HG03469 (cell line): ENCODE measurements around the gene CASS4.
A peak's percentile ranks its signal among the peaks of the same experiment; 100 is the strongest.

Experiments
- ATAC-seq: cut with Tn5 transposase; IDR thresholded peaks from one replicate; pipeline ENCODE4 v1.9.1; 2021; ENCODE audit warnings: mild to moderate bottlenecking, moderate library complexity, moderate number of reproducible peaks; ENCODE audit not compliant: unreplicated experiment

Gene CASS4

DNA sequence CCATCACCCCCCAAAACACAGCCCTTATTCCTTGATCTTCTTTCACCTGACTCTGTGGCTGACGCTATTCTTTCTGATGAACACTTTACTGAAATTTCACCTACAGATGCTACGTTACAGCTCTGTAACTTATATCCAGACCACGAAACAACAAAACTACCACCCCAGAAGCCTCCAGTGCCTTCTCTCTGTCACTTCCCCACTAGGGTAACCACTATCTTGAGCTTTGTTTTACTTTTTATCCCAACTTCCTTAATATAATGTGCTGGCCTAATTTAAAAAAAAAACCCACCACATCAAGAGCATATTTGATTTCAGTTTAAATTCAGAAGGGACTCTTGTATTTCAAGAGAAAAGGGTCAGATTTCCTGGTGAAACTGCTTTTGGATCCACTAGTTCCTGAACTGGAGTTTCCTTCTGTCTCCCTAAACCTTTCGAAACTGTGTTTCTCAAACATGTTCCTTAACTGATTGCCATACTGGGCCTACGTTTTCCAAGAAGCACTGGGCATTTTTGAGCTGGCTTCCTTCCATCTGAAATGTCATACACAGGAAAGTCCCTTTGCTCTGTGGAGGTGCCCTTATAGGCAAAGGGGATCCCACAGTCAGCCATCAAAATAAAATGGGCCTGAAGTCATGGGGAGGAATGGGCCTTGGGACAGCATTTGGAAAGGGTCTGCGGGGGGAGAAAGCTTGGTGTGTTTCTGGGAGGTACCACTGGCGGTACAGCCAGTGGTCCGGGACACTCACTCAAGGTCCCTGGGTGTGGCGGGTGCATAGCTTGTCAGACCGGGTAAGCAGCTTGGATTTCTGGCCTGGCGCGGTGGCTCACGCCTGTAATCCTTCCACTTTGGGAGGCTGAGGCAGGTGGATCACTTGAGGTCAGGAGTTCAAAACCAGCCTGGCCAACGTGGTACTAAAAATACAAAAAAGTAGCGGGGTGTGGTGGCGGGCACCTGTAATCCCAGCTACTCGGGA is 30.6 kb downstream of the CASS4 start:
- ATAC-seq: no peak

- ATAC-seq: no peak
Measured at GRCh38 chr20:56443654-56444540, 31.8 kb downstream of the CASS4 start.

DNA sequence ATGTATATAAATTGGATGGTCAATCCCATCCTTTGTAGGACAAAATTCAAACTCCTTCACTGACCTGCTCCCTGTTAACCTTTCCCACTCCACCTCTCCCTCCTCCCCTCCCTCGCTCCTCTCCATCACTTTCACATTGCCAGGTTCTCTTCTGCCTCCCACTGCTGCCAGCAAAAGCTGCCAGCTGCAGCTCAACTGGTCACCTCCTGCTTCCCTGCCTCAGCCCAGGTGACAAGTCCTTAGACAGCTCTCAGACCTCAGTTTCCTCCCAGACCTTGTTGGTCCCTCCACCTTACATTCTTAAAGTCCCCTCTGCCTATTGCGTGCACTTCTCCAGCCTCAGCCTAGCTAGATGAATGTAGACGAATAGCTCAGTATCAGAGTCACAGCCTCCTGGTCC is 33.1 kb downstream of the CASS4 start:
- no peak for ATAC-seq

DNA sequence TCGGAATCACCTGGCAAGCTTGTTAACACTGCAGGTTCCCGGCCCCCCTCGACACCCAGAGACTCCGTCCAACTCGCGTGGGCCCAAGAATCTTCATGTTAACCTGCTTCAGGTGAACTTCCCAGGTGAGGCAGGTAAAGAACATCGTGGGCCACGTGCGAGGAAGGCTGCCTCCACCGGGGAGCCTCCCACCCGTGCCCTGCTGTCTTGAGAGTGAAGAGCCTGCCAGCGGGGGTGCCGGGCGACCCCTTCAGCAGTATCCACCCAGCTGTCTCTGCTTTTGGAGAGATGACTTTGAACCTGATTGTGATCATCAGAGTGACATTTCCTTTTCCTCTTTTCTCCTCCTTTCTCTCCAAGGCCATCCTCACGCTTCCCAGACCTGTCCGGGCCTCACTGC is 33.5 kb downstream of the CASS4 start:
- no peak for ATAC-seq

- ATAC-seq: no peak
Measured at GRCh38 chr20:56447227-56447626, 35.2 kb downstream of the CASS4 start.

GRCh38 chr20:56449459-56449858 is 37.4 kb downstream of the CASS4 start:
- no peak for ATAC-seq

DNA sequence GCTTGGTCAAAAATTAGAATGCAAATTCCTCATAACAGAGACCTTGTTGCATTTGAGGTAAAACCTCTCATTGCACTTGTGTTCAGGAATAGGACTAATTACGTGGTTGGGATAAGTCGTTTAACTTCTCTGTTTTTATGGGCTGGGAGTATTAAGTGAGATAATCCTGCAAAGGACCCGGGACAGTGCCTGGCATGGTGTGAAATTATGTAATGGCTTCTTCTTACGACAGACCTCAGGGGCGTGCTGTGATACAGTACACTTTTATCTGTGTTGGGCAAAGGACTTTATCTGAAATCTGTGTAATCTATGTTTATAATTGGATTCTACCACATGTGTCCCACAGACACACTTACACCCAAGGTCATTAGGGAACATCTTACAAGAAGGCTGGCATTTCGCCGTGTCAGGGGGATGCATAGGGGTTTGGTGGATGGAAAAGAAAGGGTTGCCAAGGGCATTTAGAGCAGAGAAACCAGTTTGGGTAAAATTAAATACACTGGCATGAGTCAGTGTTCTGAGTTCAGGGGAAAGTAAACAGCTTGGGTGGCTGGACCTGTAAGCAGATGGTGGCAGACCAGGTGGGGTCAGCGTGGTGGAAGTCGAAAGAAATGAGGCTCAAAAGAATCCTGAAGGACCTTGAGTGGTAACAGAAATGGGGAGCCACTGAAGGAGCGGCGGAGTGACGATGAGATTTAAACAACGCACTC is 39.2 kb downstream of the CASS4 start:
- ATAC-seq: no peak

DNA sequence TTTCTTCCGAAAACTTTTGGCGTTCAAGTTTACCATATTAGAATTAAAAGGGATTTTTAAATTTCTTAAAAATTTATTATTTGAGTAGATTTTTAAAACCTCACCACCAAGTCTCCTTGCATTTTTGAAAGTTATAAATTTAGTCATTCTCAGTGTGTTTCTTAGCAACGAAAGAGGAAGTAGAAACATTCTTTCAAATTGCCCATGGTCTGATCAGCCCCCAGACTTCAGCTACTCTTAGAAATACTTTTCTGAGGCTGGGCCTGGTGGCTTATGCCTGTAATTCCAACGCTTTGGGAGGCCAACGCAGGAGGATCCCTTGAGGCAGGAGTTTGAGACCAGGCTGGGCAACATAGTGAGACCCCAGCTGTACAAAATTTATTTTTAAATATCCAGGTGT is 41.3 kb downstream of the CASS4 start:
- peak; percentile 68 for ATAC-seq

DNA sequence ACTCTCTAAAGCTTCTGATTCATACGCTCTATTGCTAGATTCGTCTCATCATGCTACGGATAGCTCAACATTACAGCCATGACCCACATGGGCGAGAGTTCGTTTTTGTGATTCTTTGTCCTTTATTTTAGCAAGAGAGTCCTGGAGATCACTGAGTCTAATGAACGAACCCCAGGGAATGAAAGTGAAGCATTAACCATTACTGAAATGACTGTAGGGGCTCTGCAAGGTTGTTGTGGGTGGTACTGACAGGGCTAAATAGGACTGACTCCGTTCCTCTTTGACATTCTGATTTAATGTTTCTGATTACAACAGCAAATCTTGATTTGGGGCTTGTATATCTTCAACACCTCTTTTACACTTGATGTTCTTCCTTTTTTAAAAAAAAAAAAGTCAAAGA is 42.7 kb downstream of the CASS4 start:
- ATAC-seq: peak; percentile 69

GRCh38 chr20:56458206-56458821 is 46.3 kb downstream of the CASS4 start:
- ATAC-seq: no peak

GRCh38 chr20:56460459-56460858 is 48.4 kb downstream of the CASS4 start:
- ATAC-seq: no peak

GRCh38 chr20:56461576-56461975 is 49.5 kb downstream of the CASS4 start:
- ATAC-seq: no peak

- ATAC-seq: no peak
Measured at GRCh38 chr20:56463428-56463827, 51.4 kb downstream of the CASS4 start.

- ATAC-seq: no peak
Measured at GRCh38 chr20:56465997-56466396, 53.9 kb downstream of the CASS4 start.

DNA sequence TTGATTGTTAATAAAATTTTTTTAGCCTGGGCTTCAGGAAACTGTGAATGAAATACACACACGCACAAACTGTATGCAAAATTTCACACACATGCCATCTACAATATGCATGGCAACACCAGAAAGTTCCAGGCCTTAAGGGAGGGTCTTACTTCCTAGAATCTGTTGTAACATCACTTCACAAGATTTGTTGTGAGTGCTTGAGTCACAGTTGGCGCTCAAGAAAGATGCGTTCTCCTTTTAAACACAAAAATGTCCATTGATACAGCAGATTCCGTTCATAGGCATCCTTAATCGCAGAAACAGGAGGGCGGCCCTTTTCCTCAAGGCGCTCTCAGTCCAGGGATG is 55.9 kb downstream of the CASS4 start:
- ATAC-seq: no peak

GRCh38 chr20:56468316-56469076 is 56.4 kb downstream of the CASS4 start, which contains the start of gene RTF2:
Gene RTF2 (plus strand): TSS chr20:56468627. CDS start chr20:56468698, 71 bp downstream.
- peak; percentile 95 for ATAC-seq

- ATAC-seq: no peak
Measured at GRCh38 chr20:56469077-56469449, 57.0 kb downstream of the CASS4 start.

GRCh38 chr20:56483970-56484369 is 71.9 kb downstream of the CASS4 start:
- ATAC-seq: no peak

DNA sequence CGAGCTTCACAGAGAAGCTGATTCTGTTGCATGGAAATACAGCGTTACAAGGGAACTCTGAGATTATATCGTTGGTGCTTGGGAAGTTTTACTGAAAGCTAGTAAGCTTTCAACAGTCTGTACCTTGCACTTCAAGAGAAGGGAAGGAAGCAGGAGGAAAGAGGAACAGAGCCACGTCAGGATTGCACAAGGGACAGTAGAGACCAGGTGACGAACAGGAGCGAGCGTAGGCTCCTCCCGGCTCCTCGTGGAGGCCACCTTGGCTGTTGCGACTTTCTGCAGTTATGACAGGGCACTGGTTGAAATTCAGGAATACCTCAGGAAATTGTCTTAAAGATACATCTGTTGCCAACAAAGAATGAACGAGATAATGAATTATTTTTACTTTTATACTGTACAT is 75.2 kb downstream of the CASS4 start:
- ATAC-seq: no peak

GRCh38 chr20:56488566-56488965 is 76.5 kb downstream of the CASS4 start:
- ATAC-seq: no peak
